ENCODE results near the gene SLC29A3. TPM values are rescaled to one million over a fixed set of nuclear protein-coding genes. Genes with fewer than 3 reads are reported as not detected.

Gene SLC29A3
- total and polyA plus RNA-seq, 2 donors (not counting 1 experiment from before 2014, with no cell fraction given) = 0.90 to 2.3 TPM

DNA sequence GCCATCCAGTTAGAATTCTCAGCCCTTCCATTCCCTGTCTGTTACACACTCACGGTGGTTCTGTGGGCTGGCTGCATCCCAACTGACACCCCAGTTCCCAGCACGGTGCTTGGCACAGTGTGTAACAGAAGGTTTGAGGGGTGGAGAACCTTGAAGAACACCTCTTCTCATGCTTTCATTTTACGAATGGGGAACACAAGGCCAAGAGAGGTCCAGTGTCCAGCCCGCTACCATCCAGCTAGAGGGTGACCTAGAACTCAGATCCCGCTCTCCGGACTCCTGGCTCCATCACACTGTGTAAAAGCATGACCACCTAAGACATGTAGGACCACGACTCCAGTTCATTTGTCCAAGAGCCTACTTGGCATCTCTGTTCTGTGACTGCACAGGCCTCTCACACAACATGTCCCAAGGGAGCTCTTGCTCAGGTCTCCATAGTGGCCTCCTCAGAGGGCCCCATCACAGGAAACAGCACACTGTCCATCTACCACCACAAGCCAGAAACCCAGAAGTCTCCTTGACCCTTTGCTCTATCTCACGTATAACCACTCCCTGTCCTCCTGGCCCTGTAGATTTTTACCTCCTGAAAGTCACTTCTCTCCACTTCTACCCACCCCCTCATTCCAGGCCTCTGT is 74.9 kb downstream of the SLC29A3 start:
- Histone ChIP-seq H3K4me2 (ENCODE audit: extremely low read depth, insufficient read depth, low read length) (no peak overlapping the region), H3K4me3 (replicated peaks in 1 of 4; ENCODE audit: control extremely low read depth in 1 of 4, insufficient read depth in 1 of 4, low read depth in 3 of 4, low read length in 4 of 4) (no peak overlapping the region), H3K9me3 (ENCODE audit: control insufficient read depth, insufficient read depth, low read depth, low read length) (no peaks in the 10 kb centered on the region), H3K79me2 (ENCODE audit: control insufficient read depth, insufficient read depth, low read length) (no peaks in the 10 kb centered on the region), H3K27ac (ENCODE audit: insufficient read depth, low read length) (no peak overlapping the region), H4K20me1 (ENCODE audit: control insufficient read depth, extremely low read depth, insufficient read depth, low read length) (no peaks in the 10 kb centered on the region), H3K36me3 (ENCODE audit: control insufficient read depth, insufficient read depth, low read length) (no peaks in the 10 kb centered on the region), H3K27me3 (ENCODE audit: control insufficient read depth, insufficient read depth, low read length) (peaks cover 46% of the 10 kb centered on the region), H3K9ac (ENCODE audit: insufficient read depth, low read length) (no peak overlapping the region), H3K4me1 (ENCODE audit: control insufficient read depth, extremely low read depth, insufficient read depth, low read length) (no peaks in the 10 kb centered on the region), H2AFZ (ENCODE audit: low read length) (no peak overlapping the region)
- TF ChIP-seq, protein P1, sequence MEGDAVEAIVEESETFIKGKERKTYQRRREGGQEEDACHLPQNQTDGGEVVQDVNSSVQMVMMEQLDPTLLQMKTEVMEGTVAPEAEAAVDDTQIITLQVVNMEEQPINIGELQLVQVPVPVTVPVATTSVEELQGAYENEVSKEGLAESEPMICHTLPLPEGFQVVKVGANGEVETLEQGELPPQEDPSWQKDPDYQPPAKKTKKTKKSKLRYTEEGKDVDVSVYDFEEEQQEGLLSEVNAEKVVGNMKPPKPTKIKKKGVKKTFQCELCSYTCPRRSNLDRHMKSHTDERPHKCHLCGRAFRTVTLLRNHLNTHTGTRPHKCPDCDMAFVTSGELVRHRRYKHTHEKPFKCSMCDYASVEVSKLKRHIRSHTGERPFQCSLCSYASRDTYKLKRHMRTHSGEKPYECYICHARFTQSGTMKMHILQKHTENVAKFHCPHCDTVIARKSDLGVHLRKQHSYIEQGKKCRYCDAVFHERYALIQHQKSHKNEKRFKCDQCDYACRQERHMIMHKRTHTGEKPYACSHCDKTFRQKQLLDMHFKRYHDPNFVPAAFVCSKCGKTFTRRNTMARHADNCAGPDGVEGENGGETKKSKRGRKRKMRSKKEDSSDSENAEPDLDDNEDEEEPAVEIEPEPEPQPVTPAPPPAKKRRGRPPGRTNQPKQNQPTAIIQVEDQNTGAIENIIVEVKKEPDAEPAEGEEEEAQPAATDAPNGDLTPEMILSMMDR (conservative IDR thresholded peaks at IDR 0.05 in 1 of 2, IDR thresholded peaks at IDR 0.05 in 1 of 2; ENCODE audit: low read depth in 1 of 2, low read length in 2 of 2) = no peak
- TF ChIP-seq EZH2 (IDR thresholded peaks at IDR 0.05; ENCODE audit: low read length, missing control alignments) = no peak
- DNase-seq (ENCODE audit: low read depth in 2 of 2) = no peak

DNA sequence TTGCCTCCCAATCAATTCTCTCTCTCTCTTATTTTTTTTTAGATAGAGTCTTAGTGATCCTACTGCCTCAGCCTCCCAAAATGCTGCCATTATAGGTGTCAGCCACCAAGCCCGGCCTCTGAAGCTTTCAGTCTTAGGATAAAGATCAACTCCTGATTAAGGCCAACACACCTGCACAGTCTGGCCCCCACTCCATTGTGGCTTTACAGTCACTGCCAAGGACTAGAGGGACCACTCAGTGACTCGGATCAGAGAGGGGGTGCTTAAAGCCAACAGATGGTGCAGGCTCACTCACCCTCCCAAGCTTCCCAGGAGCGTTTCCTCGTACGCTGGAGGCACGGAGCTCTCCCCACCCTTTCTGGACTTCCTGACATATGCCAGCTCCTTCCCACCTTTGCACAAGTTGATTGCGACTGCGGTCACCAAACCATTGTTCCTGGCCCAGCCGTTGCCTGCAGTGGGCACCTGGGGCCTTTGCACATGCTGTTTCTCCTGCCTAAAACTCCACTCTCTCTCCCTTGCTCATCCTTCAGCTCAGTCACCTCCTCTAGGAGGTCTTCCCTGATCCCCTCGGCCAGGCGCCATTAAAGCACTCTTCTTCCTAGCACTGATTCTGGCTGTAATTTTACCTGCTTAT is 76.0 kb downstream of the SLC29A3 start:
- no peak overlapping the region for H2AFZ ChIP-seq (ENCODE audit: low read length)
- no peaks in the 10 kb centered on the region for H3K36me3 ChIP-seq (ENCODE audit: control insufficient read depth, insufficient read depth, low read length)
- peaks cover 51% of the 10 kb centered on the region for H3K27me3 ChIP-seq (ENCODE audit: control insufficient read depth, insufficient read depth, low read length)
- no peaks in the 10 kb centered on the region for H3K4me1 ChIP-seq (ENCODE audit: control insufficient read depth, extremely low read depth, insufficient read depth, low read length)
- no peak overlapping the region for H3K4me2 ChIP-seq (ENCODE audit: extremely low read depth, insufficient read depth, low read length)
- no peaks in the 10 kb centered on the region for H3K79me2 ChIP-seq (ENCODE audit: control insufficient read depth, insufficient read depth, low read length)
- H4K20me1 ChIP-seq (ENCODE audit: control insufficient read depth, extremely low read depth, insufficient read depth, low read length) = no peaks in the 10 kb centered on the region
- H3K9ac ChIP-seq (ENCODE audit: insufficient read depth, low read length) = no peak overlapping the region
- H3K27ac ChIP-seq (ENCODE audit: insufficient read depth, low read length) = no peak overlapping the region
- H3K9me3 ChIP-seq (ENCODE audit: control insufficient read depth, insufficient read depth, low read depth, low read length) = no peaks in the 10 kb centered on the region
- no peak for TF ChIP-seq EZH2 (IDR thresholded peaks at IDR 0.05; ENCODE audit: low read length, missing control alignments)
- TF ChIP-seq, protein P1 (conservative IDR thresholded peaks at IDR 0.05 in 1 of 2, IDR thresholded peaks at IDR 0.05 in 1 of 2; ENCODE audit: low read depth in 1 of 2, low read length in 2 of 2) = no peak
- no peak overlapping the region for H3K4me3 ChIP-seq (replicated peaks in 1 of 4; ENCODE audit: control extremely low read depth in 1 of 4, insufficient read depth in 1 of 4, low read depth in 3 of 4, low read length in 4 of 4)
- DNase-seq (ENCODE audit: low read depth in 2 of 2) = no peak

DNA sequence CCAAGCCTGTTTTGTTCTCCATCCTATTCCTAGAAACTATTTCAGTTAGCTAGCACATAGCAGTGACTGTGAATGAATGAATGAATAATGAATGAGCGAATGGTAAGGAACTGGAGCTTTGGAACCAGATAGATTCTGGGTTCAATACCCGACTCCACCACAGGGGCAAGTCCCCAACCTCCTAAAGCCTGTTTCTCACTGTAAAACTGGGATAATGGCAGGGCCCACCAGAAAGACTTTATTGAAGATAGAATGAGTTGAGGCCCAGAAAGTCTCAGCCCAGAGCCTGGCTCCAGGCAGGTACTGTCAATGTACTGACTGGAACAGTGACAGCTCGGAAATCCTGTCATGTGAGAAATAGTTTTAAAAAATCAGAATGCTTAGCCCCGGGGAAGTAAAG is 76.6 kb downstream of the SLC29A3 start:
- TF ChIP-seq, protein P1 (conservative IDR thresholded peaks at IDR 0.05 in 1 of 2, IDR thresholded peaks at IDR 0.05 in 1 of 2; ENCODE audit: low read depth in 1 of 2, low read length in 2 of 2) = peak in 1 of 2 donors; percentile 8
- no peak for TF ChIP-seq EZH2 (IDR thresholded peaks at IDR 0.05; ENCODE audit: low read length, missing control alignments)
- Histone ChIP-seq H3K27ac (ENCODE audit: insufficient read depth, low read length) (no peak overlapping the region), H3K27me3 (ENCODE audit: control insufficient read depth, insufficient read depth, low read length) (peaks cover 48% of the 10 kb centered on the region), H3K4me3 (replicated peaks in 1 of 4; ENCODE audit: control extremely low read depth in 1 of 4, insufficient read depth in 1 of 4, low read depth in 3 of 4, low read length in 4 of 4) (no peak overlapping the region), H3K36me3 (ENCODE audit: control insufficient read depth, insufficient read depth, low read length) (no peaks in the 10 kb centered on the region), H3K9me3 (ENCODE audit: control insufficient read depth, insufficient read depth, low read depth, low read length) (no peaks in the 10 kb centered on the region), H3K4me2 (ENCODE audit: extremely low read depth, insufficient read depth, low read length) (no peak overlapping the region), H2AFZ (ENCODE audit: low read length) (no peak overlapping the region), H3K9ac (ENCODE audit: insufficient read depth, low read length) (no peak overlapping the region), H3K79me2 (ENCODE audit: control insufficient read depth, insufficient read depth, low read length) (no peaks in the 10 kb centered on the region), H4K20me1 (ENCODE audit: control insufficient read depth, extremely low read depth, insufficient read depth, low read length) (no peaks in the 10 kb centered on the region), H3K4me1 (ENCODE audit: control insufficient read depth, extremely low read depth, insufficient read depth, low read length) (no peaks in the 10 kb centered on the region)
- no peak for DNase-seq (ENCODE audit: low read depth in 2 of 2)
